MM.1S (cell line): Measurements from ENCODE around the gene ARHGEF33.

Experiments used
- EZH2 ChIP-seq: fragments of 300-600 bp; sonication (generic); optimal IDR thresholded peaks from 2 replicates; pipeline ENCODE3; 2017; ENCODE audit warnings: low read depth, mild to moderate bottlenecking, antibody characterized with exemption, low read length, mixed read lengths
- TF ChIP-seq, protein P1 (sequence below): fragments of 300-600 bp; sonication (generic); IDR thresholded peaks from 2 replicates; pipeline ENCODE4 v1.5.1; 2016; ENCODE audit warnings: antibody characterized with exemption, low read length, mixed read lengths

DNA sequence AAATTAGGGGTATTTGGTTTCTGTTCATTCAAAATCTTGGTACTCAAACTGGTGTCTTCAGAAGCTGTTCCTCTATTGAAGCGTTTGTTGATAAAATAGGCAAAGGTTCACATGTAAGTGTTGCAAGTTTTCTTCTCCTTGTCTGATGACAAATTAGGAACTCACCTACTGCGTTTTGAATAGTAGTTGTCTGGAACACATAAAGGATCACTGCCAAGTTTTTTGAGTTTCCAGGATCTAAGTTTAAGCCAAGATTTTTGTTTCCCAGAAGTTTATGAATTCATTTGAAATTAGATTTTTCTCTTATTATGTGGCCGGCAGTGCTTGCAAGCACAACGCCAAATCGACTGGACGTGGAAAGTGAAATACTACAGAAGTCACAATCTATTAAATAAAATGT lies 85.4 kb downstream of the ARHGEF33 start:
- TF ChIP-seq, protein P1, sequence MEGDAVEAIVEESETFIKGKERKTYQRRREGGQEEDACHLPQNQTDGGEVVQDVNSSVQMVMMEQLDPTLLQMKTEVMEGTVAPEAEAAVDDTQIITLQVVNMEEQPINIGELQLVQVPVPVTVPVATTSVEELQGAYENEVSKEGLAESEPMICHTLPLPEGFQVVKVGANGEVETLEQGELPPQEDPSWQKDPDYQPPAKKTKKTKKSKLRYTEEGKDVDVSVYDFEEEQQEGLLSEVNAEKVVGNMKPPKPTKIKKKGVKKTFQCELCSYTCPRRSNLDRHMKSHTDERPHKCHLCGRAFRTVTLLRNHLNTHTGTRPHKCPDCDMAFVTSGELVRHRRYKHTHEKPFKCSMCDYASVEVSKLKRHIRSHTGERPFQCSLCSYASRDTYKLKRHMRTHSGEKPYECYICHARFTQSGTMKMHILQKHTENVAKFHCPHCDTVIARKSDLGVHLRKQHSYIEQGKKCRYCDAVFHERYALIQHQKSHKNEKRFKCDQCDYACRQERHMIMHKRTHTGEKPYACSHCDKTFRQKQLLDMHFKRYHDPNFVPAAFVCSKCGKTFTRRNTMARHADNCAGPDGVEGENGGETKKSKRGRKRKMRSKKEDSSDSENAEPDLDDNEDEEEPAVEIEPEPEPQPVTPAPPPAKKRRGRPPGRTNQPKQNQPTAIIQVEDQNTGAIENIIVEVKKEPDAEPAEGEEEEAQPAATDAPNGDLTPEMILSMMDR = no peak
- TF ChIP-seq EZH2 = no peak
